Measurements from ENCODE around the gene ACP5.
"Not testable (repeated sequence)": the region's sequence is repeated elsewhere in the genome, so short reads cannot be mapped to it uniquely, and the experiment has no call there.

Gene ACP5

DNA sequence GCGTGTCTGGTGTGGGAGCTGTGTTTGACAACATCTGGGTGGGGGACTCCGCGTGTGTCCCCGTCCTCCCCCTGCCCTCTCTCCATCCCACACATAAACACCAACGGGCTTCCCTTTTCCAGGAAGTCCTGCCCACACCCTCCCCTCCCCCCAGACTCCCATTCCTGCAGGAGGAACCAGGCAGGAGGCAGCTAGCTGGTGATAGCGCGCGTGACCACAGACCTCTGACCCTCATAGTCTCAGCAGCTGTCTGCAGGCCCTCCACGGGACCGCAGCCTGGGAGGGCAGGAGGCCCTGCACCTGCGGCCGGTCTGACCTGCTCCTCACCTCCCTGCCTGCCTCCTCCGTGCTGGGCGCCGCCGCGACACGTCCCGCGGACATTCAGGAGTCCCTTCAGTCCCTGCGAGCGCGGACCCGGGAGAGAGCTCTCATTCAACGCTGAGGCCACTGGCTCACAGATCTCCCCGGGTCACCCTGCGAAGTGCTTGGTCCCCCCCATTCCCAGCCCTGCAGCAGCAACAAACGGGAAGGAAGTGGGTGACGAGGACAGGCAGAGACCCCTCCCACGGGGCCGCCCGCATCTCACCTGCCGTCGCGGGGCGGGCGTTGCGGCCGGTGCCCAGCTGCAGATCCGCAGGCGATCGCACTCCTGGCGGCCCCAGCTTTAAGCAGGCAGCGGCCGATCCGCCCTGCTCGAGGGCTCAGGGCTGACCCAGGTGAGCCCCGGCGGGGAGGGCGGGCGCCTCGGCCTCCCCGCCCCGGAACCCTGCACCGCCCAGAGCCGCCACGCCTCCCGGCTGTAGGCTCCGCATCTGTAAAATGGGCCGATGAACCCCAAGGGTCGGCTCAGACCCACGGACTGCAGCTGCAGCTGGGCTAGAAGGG lies 1.1 kb upstream of the ACP5 start:
- no peak for DNase-seq

DNA sequence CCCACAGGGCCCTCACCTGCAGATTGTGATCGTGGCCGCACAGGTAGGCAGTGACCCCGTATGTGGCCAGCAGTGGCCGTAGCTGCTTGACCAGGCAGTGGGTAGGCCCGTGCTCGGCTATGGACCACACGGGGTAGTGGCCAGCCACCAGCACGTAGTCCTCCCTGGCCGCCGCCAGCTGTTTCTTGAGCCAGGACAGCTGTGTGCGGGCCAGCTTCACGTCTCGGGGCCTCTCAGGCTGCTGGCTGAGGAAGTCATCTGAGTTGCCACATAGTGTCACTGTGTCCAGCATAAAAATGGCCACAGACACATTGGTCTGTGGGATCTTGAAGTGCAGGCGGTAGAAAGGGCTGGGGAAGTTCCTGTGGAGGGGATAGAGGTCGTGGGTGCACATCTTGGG lies 1.2 kb downstream of the ACP5 start:
- no peak for DNase-seq

DNA sequence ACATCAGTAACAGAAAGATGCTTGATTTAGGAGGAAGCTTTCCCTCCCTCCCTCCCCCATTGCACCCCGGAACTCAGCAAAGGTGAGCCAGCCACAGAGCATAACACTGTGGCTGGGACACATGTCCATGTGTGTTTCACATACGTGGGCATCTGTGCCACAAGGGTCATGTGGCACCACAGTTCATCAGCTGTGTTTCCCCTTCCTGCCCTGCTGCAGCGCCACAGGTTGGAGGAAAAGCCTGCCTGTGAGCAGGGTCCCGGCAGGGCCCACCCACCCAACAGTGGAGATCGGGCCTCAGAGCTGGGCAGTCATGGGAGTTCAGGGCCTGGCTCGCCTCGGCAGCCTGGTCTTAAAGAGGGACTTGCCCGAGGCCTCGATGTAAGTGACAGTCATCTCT lies 2.8 kb downstream of the ACP5 start:
- no peak for DNase-seq

DNA sequence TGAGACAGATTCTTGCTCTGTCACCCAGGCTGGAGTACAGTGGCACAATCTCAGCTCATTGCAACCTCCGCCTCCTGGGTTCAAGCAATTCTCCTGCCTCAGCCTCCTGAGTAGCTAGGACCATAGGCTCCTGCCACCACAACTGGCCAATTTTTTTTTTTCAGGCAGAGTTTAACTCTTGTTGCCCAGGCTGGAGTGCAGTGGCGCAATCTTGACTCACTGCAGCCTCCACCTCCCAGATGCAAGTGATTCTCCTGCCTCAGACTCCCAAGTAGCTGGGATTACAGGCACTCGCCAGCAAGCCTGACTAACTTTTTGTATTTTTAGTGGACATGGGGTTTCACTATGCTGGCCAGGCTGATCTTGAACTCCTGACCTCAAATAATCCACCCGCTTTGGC lies 3.7 kb downstream of the ACP5 start:
- DNase-seq = not testable (repeated sequence)

DNA sequence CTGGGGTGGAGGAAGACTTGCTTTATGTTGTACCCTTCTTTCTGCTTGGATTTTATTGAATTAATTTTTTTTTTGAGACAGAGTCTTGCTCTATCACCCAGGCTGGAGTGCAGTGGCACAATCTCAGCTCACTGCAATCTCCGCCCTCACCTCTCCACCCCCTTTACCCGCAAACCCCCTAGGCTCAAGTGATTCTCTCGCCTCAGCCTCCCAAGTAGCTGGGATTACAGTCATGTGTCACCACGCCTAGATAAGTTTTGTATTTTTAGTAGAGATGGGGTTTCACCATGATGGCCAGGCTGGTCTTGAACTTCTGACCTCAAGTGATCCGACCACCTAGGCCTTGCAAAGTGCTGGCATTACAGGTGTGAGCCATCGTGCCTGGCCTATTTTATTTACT lies 4.1 kb downstream of the ACP5 start:
- DNase-seq = not testable (repeated sequence)

DNA sequence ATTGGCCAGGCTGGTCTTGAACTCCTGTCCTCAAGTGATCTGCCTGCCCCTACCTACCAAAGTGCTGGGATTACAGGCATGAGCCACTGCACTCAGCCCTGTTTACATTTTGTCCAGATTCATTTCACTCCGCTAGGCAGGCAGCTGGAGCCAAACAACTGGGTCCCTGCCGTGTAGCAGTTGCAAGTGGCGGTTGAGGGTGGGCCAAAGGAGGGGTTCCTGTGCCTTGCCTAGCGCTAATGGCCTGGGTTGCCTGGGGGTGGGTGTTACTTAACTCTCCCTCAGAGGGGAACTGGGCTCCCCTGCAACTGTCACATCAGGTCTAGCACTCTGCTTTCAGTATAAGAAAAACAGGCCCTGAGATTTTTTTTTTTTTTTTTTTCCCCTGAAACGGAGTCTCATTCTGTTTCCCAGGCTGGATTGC lies 7.4 kb downstream of the ACP5 start:
- DNase-seq = no peak

DNA sequence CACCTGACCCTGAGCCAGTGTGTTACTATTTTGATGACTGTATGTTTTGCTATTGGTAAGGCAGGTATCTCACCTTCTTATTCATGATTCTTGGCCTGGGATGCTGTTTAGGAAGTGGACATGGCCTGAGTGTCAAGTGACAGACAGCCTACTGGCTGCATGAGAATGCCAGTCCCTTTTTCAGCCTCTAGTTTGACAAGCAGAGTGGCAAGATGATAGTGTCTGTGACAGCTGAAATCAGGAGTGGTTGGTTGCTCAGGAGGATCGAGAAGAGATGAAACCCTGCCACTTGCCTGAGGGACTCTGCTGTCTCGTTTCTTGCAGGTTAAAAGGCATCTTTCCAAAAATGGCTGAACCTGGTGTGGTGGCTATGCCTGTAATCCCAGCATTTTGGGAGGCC lies 11.3 kb downstream of the ACP5 start:
- DNase-seq = no peak

DNA sequence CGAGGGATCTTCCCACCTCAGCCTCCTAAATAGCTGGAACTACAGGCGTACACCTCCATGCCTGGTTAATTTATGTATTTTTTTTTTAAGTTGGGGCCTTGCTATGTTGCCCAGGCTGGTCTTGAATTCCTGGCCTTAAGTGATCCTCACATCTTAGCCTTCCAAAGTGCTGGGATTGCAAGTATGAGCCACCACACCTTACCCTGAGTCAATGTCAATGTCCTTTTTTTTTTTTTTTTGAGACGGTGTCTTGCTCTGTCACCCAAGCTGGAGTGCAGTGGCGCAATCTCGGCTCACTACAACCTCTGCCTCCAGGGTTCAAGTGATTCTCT lies 11.8 kb downstream of the ACP5 start:
- not testable (repeated sequence) for DNase-seq

DNA sequence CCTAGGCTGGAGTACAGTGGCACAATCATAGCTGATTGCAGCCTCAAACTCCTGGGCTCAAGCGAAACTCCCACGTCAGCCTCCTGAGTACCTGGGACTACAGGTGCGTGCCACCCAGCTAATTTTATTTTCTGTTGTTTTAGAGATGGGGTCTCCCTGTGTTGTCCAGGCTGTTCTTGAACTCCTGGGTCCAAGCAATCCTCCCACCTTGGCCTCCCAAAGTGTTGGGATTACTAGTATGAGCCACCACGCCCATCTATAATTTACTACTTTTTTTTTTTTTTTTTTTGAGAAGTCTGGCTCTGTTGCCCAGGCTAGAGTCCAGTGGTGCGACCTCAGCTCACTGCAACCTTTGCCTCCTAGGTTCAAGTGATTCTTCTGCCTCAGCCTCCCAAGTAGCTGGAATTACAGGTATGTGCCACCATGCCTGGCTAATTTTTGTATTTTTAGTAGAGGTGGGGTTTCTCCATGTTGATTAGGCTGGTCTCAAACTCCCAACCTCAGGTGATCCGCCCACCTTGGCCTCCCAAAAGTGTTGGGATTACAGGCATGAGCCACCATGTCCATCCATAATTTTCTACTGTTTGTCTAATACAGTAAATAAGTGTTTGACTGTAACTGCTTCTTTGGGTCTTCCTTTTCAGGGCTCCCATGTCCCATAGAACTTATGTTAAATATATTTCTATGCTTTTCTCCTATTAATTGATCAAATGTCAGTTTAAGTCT lies 13.2 kb downstream of the ACP5 start:
- DNase-seq = not testable (repeated sequence)

DNA sequence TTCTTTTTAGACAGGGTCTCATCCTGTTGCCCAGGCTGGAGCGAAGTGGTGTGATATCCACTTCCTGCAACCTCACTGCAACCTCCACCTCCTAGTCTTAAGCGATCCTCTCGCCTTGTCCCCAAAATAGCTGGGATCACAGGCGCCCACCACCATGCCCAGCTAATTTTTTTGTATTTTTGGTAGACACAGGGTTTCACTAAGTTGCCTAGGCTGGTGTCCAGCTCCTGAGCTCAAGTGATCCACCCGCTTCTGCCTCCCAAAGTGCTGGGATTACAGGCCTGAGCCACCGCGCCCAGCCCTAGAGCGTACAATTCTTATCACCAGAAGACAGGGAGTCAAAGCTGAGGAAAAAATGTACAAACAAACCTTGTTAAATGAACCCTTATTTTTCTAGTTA lies 13.9 kb downstream of the ACP5 start:
- DNase-seq = no peak

DNA sequence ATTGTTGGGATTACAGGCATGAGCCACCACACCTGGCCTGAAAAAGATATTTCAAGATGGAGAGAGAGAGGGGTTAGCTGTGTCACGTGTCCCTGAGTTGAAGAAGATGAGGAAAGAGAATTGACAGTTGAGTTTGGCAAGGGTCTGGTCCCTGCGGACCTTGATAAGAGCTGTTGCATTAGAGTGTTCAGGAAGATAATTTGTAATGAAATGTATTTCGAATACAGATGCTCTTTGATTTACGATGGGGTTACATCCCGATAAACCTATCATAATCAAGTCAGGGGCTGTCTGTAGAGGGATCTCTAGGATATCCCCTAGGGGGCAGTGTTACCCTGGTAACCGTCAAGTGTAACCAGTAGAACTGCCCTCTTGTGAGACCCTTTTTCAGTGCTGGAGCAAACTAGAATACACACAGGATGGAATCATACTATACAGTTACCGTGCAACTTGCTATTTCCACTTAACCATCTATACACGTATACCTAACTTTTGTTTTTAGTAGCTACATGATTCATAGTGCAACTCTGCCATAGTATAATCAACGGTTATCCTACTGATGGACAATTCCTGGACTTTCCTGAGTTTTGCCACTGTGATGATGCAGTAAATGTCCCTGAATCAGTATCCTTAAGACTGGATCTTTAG lies 16.9 kb downstream of the ACP5 start:
- no peak for DNase-seq

DNA sequence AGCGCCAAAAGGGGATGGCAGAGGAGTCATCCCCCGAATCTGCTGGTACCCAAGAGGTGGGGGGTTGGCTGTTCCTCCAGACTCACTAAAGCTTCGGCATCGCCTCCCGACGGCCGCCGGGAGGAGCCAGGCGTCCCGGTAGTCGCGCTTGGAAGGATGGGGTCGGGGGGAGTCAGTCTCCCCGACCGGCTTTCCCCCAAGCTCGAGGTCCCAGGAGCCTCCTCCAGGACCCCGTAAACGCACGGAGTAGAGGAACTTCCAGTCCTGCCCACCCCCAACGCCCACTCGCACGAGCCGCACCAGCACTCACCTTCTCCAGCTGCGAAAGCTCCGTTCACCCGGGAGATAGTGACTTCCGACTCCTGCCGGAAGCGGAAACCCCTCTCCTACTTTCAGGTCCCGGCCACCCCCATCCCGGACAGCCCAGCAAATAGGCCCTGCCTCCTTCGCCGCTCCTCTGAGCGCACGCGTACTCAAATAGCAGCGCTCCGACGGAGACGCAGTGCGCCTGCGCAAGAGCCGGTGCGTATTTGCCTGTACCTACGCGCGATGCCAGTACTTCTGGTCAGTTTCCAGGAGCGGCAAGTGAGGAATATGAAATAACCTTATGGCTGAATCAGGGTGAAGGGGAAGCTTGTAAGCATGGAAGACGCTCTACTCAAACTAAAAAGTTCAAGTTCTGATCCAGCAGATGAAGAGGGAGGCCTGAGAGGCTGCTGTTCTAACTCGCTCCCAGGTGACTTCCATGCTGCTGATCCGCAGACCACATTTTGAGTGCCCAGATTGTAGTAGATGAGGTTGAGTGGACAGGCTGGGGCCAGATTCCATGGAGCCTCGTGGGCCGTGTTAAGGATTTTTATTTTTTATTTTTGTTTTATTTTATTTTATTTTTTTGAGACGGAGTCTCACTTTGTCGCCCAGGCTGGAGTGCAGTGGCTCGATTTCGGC lies 18.3 kb downstream of the ACP5 start, which contains the start of gene ELOF1:
Gene ELOF1 (minus strand): TSS at position 350 of the 948 bp plus-strand sequence. CDS start 4,883 bp downstream, outside the sequence.
- peak; percentile 86 for DNase-seq

DNA sequence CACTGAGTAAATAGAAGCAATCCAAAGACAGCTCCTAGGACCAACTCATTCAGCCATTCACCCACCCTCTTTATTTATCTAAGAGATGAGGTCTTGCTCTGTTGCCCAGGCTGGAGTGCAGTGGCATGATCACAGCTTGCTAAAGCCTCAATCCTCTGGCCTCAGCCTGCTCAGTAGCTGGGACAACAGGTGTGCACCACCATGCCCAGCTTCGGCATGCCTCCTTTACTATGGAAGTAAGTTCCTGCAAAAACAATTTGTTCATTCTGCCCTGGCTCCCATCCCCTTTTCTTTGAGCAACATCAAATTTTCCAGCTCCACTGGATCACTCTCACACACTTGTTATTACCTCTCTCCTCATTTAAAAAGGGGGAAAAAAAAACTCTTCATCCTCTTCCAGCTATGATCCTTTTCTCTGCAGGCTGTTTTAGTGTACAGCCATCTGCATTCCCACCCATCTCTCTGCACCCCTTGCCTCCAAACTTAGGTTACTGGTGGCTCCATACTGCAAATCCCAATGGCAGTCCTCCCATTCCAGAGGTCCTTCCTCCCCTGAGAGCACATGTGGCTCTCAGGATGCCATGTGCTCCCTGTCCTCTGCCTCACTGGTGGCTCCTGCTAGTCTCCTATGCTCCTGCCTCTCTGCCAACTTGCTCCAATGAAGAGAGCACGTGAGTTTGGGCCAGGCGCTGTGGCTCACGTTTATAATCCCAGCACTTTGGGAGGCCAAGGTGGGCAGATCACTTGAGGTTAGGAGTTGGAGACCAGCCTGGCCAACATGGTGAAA lies 20.6 kb downstream of the ACP5 start:
- no peak for DNase-seq

DNA sequence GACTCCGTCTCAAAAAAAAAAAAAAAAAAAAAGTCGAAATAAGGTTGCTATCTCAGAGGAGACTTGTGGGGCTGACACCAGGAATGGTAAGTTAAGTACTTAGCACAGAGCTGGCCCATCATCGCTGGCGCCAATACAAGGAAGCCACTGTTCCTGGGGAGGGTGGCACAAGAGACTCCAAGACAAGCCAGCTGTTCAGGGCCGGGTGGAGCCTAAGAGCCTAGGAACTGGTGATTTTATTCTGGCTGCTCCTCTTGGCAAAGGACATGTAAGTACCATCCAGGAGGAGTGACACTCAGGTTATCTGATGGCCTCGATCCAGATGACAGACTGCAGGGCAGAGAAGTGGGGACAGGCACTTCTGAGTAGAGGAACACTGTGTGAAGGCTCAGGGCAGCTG lies 22.2 kb downstream of the ACP5 start:
- no peak for DNase-seq

DNA sequence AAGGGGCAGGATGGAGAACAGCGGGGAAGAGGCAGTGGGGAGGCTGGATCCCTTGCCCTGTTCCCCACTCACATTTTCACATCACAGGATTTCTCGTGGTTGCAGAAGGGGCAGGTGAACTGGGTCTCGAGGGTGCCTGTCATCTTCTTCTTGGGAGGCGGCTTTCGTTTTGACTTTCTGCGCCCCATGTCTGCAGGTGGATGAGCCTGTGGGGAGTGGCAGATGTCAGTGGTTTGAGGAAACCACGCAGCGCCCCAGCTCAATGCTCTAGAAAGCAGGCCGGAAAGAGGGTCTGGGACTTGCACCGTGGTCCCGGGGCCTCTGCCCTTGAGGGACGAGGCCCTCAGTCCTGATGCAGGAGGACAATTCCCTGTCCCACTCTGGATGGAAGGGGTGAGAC lies 23.3 kb downstream of the ACP5 start:
- DNase-seq = no peak

DNA sequence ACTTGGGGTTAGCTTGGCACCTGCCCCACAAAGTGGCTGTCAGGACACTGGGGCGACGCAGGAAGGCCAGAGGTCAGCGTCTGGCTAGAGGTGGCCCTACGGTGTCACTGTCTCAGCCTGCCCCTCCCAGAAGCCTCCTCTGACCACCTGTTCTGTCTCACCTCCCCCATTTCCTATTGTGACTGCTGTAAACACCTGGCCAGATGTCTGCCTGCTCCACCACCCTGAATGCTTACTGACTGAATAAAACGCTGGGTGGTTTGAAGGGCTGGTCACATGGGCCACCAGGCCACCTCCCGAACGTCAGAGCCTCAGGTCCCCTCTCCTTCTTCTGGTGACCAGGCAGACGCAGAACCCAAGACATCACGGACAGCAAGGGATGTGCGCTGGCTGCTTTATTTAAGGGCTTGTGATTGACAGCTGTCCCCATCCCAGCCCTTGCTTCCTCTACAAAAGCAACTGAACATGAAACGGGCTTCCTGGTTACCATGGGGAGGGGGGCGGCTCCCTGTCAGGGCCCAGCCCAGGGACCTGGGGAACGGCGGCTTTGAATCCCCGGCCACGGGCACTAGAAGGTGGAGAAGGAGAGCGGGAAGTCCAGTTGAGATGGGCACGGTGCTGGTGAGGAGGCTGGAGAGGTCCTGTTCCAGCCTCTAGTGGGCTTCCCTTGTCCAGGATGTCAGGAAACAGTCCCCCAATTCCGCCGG lies 24.6 kb downstream of the ACP5 start:
- no peak for DNase-seq

DNA sequence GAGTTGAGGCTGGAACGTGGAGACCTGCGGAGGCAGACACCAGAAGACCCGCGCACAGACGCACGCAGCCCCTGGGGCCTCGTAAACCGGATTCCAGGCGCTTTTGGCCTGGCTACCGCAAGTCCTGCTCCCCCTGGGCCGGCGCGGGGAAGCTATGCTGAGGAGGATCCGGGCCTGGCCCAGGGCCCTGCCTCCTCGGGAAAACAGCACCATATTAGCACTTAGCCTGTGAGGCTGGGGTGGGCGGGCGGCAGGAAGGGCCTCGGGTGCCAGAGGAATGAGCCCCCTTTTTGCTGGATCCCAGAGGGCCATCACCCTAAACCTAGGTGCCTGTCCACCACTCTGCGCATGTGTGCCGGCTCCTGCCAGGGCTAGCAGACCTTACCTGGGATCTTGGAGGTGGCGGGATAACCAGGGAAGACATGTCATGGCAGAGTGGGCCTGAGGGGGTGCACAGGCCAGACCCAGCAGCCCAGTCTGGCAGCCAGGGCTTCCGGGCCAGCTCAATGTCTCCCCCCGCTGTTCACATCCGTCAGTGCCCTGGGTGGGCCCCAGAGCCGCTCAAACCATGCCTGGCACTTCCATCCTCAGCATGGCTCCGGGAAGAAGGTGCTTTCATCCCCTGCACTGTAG lies 25.7 kb downstream of the ACP5 start:
- no peak for DNase-seq

DNA sequence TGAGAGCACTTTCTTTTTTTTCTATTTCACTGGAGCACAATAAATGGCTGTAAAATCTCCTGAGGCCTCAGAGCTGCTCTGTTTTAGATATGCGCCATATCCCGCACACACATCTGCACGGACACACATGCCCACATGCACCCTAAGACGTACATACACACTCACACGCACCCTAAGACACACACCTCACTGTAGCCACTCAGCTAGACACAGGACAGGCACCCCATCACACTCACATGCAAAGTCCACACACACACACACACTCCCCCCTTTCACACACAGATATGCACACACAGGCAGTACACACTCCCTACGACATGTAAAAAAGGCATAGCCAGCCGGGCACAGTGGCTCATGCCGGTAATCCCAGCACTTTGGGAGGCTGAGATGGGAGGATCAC lies 27.2 kb downstream of the ACP5 start:
- DNase-seq = no peak

DNA sequence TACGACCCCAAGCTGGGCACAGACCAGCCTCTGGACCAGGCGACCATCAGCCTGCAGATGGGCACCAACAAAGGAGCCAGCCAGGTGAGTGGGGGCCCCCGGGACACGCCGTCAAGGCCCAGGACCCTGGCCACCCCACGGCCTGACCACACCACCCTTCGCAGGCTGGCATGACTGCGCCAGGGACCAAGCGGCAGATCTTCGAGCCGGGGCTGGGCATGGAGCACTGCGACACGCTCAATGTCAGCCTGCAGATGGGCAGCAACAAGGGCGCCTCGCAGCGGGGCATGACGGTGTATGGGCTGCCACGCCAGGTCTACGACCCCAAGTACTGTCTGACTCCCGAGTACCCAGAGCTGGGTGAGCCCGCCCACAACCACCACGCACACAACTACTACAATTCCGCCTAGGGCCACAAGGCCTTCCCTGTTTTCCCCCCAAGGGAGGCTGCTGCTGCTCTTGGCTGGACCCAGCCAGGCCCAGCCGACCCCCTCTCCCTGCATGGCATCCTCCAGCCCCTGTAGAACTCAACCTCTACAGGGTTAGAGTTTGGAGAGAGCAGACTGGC lies 28.0 kb downstream of the ACP5 start:
- DNase-seq = no peak
